ENCODE results near the gene MICALL2.

The MICALL2 gene

GRCh38 chr7:1468203-1468602 lies 8.9 kb upstream of the MICALL2 start:
- DNase-seq (ENCODE audit: low spot score): no peak

GRCh38 chr7:1466524-1467271 lies 7.4 kb upstream of the MICALL2 start:
- DNase-seq (ENCODE audit: low spot score): no peak

- no peak for DNase-seq (ENCODE audit: low spot score)
These were observed 5.4 kb upstream of the MICALL2 start for GRCh38 chr7:1464694-1465093.

- no peak for DNase-seq (ENCODE audit: low spot score)
These were observed 4.5 kb upstream of the MICALL2 start for GRCh38 chr7:1463676-1464223.

GRCh38 chr7:1461646-1462375 lies 2.5 kb upstream of the MICALL2 start:
- no peak for DNase-seq (ENCODE audit: low spot score)

- DNase-seq (ENCODE audit: low spot score): no peak
These were observed 1.8 kb upstream of the MICALL2 start for GRCh38 chr7:1460821-1461645.

GRCh38 chr7:1459920-1460820 lies 900 bp upstream of the MICALL2 start:
- DNase-seq (ENCODE audit: low spot score): no peak

GRCh38 chr7:1459512-1459892 lies 232 bp upstream of the MICALL2 start:
- peak; percentile 99 for DNase-seq (ENCODE audit: low spot score)

- DNase-seq (ENCODE audit: low spot score): no peak
These were observed 1.2 kb downstream of the MICALL2 start for GRCh38 chr7:1457949-1458682.

GRCh38 chr7:1457059-1457948 lies 2.0 kb downstream of the MICALL2 start:
- DNase-seq (ENCODE audit: low spot score): no peak

- no peak for DNase-seq (ENCODE audit: low spot score)
These were observed 3.3 kb downstream of the MICALL2 start for GRCh38 chr7:1455955-1456354.

- DNase-seq (ENCODE audit: low spot score): no peak
These were observed 3.9 kb downstream of the MICALL2 start for GRCh38 chr7:1455241-1455939.

GRCh38 chr7:1454542-1454941 lies 4.7 kb downstream of the MICALL2 start:
- no peak for DNase-seq (ENCODE audit: low spot score)

GRCh38 chr7:1452205-1452604 lies 7.1 kb downstream of the MICALL2 start:
- no peak for DNase-seq (ENCODE audit: low spot score)

- no peak for DNase-seq (ENCODE audit: low spot score)
These were observed 8.3 kb downstream of the MICALL2 start for GRCh38 chr7:1450987-1451386.

GRCh38 chr7:1450431-1450830 lies 8.8 kb downstream of the MICALL2 start:
- no peak for DNase-seq (ENCODE audit: low spot score)

GRCh38 chr7:1449951-1450350 lies 9.3 kb downstream of the MICALL2 start:
- DNase-seq (ENCODE audit: low spot score): no peak

GRCh38 chr7:1449501-1449900 lies 9.8 kb downstream of the MICALL2 start:
- no peak for DNase-seq (ENCODE audit: low spot score)

GRCh38 chr7:1448958-1449357 lies 10.3 kb downstream of the MICALL2 start:
- peak; percentile 46 for DNase-seq (ENCODE audit: low spot score)

All from NAMALWA (cell line).